Measurements from ENCODE around the gene LINS1.

GRCh38 chr15:100547961-100548360 lies 54.0 kb downstream of the LINS1 start:
- no peak for TF ChIP-seq POLR2AphosphoS5 (IDR thresholded peaks at IDR 0.05; ENCODE audit: low read depth, low read length)
- no peak for TF ChIP-seq POLR2A (IDR thresholded peaks at IDR 0.05; ENCODE audit: low read depth, low read length)
- TF ChIP-seq TAF1 (IDR thresholded peaks at IDR 0.05; ENCODE audit: borderline replicate concordance, low read depth, low read length): no peak
